NT2/D1 (cell line): ENCODE measurements around the gene IL1F10.

Experiments
- DNase-seq: peaks from one replicate; pipeline ENCODE4 v3.0.0-alpha.2; 2011; ENCODE audit warnings: low read depth, low spot score
- H3K27me3 ChIP-seq: 2 replicates; pipeline ENCODE4 v1.6.0; 2011; ENCODE audit warnings: mild to moderate bottlenecking; ENCODE audit not compliant: insufficient read length, insufficient read depth
- H3K36me3 ChIP-seq: 2 replicates; pipeline ENCODE4 v1.6.1; 2011; ENCODE audit warnings: mild to moderate bottlenecking, low read length, mixed read lengths; ENCODE audit not compliant: insufficient read depth, insufficient read length
- H3K4me1 ChIP-seq: 2 replicates; pipeline ENCODE4 v1.5.1; 2011; ENCODE audit not compliant: insufficient read depth, insufficient read length
- H3K4me3 ChIP-seq: 2 replicates; pipeline ENCODE4 v1.5.1; 2011; ENCODE audit warnings: low read depth; ENCODE audit not compliant: insufficient read length
- H3K9ac ChIP-seq: 2 replicates; pipeline ENCODE4 v1.6.0; 2011; ENCODE audit warnings: low read depth; ENCODE audit not compliant: insufficient read length
- H3K9me3 ChIP-seq: 2 replicates; pipeline ENCODE4 v1.5.1; 2011; ENCODE audit warnings: mild to moderate bottlenecking, low read length; ENCODE audit not compliant: insufficient read depth
- SUZ12 ChIP-seq: IDR thresholded peaks from 2 replicates; pipeline ENCODE4 v1.6.1; 2011; ENCODE audit not compliant: insufficient read length, insufficient read depth; ENCODE audit errors: extremely low read depth
- YY1 ChIP-seq: IDR thresholded peaks from 2 replicates; pipeline ENCODE4 v1.6.1; 2011; ENCODE audit not compliant: insufficient read length, insufficient read depth
- ZNF274 ChIP-seq: IDR thresholded peaks from 2 replicates; pipeline ENCODE4 v1.6.1; 2011; ENCODE audit warnings: mild to moderate bottlenecking, low read depth, low read length

Gene IL1F10, protein sequence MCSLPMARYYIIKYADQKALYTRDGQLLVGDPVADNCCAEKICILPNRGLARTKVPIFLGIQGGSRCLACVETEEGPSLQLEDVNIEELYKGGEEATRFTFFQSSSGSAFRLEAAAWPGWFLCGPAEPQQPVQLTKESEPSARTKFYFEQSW

GRCh38 chr2:113067681-113068080, at the start of gene IL1F10:
Gene IL1F10, plus strand, starts transcription at chr2:113067970. Its CDS starts 4,769 bp downstream, at chr2:113072739.
- TF ChIP-seq ZNF274 (no peak), SUZ12 (no peak), YY1 (no peak)
- no peaks in the 10 kb centered on the region for H3K4me1 ChIP-seq
- no peaks in the 10 kb centered on the region for H3K36me3 ChIP-seq
- H3K9ac ChIP-seq, result no peak within 1 kb of the TSS
- no peak for DNase-seq
- no peaks in the 10 kb centered on the region for H3K27me3 ChIP-seq
- no peak within 1 kb of the TSS for H3K4me3 ChIP-seq
- no peaks in the 10 kb centered on the region for H3K9me3 ChIP-seq

DNA sequence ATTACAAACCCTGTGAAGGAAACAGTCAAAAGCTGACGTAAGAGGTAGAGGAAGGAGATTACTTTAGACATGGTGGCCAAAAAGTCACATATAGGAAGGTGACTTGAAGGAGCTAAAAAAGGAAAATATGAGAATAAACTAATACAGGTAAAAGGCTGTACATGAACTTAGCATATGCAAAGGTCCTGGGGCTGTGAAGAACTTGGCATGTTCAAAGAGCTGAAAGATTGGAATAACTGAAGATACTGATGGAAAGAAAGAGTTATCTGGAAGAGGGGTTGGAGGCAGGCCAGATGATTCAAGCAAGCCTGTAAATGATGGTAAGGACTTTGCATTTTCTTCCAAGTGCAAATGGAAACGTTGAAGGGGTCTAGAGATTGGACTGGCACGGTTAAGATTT, 49.3 kb upstream of the IL1F10 start:
- no peak for DNase-seq
- Histone ChIP-seq H3K27me3 (peaks cover 8% of the 10 kb centered on the region), H3K4me1 (no peaks in the 10 kb centered on the region), H3K36me3 (no peaks in the 10 kb centered on the region), H3K9ac (no peak overlapping the region), H3K9me3 (no peaks in the 10 kb centered on the region), H3K4me3 (no peak overlapping the region)
- no peak for TF ChIP-seq ZNF274
- no peak for TF ChIP-seq YY1
- TF ChIP-seq SUZ12, result no peak

DNA sequence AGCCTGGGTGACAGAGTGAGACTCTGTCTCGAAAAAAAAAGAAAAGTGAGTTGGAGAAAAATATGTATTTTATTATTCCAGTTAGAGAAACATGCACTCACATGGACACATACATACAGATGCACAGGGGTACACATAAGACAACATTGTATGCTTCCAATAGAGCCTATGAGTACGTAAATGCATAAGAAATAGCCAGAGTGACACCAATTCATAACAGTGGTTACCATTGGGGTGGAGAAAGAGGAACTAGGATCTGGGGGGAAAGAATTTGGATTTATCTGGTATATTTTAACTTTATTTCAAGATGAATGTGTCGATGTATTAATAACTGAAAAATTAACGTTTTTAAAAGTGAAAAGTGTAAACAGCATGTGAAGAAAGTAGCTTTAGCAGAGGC, 46.5 kb upstream of the IL1F10 start:
- peaks cover 5% of the 10 kb centered on the region for H3K27me3 ChIP-seq

DNA sequence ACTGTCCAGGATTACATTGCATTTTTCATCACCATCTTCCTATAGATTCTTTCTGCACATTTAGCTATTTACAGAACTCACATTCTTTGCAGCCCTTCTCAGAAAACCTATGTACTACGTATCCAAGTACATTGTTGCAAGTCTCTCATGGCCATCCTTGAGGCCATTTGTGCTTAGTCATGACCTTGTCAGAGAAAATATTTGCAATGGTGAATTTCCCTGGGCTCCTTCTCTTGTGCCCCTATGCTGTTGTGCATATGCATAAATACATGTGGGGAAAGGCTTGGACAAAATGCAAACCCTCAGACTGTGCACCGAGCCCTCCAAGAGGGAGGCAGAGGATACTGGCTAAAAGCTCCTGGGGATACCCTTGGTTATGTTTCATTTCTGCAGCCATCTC, 43.0 kb upstream of the IL1F10 start:
- Histone ChIP-seq H3K4me3 (no peak overlapping the region), H3K36me3 (no peaks in the 10 kb centered on the region), H3K9ac (no peak overlapping the region), H3K9me3 (no peaks in the 10 kb centered on the region), H3K4me1 (peaks cover 3% of the 10 kb centered on the region), H3K27me3 (no peaks in the 10 kb centered on the region)
- no peak for TF ChIP-seq SUZ12
- TF ChIP-seq YY1, result no peak
- no peak for TF ChIP-seq ZNF274
- no peak for DNase-seq

More for the DNA sequence above, 46.5 kb upstream of the IL1F10 start:
- no peaks in the 10 kb centered on the region for H3K9me3 ChIP-seq
- H3K4me1 ChIP-seq, result no peaks in the 10 kb centered on the region
- no peak overlapping the region for H3K4me3 ChIP-seq
- no peak for DNase-seq
- no peaks in the 10 kb centered on the region for H3K36me3 ChIP-seq
- no peak overlapping the region for H3K9ac ChIP-seq
- TF ChIP-seq ZNF274 (no peak), YY1 (no peak), SUZ12 (no peak)

GRCh38 chr2:113025737-113026136, 42.0 kb upstream of the IL1F10 start:
- no peak for DNase-seq
- no peaks in the 10 kb centered on the region for H3K9me3 ChIP-seq
- peaks cover 3% of the 10 kb centered on the region for H3K4me1 ChIP-seq
- no peaks in the 10 kb centered on the region for H3K36me3 ChIP-seq
- TF ChIP-seq ZNF274 (no peak), YY1 (no peak), SUZ12 (no peak)
- no peaks in the 10 kb centered on the region for H3K27me3 ChIP-seq
- no peak overlapping the region for H3K9ac ChIP-seq
- H3K4me3 ChIP-seq, result no peak overlapping the region

DNA sequence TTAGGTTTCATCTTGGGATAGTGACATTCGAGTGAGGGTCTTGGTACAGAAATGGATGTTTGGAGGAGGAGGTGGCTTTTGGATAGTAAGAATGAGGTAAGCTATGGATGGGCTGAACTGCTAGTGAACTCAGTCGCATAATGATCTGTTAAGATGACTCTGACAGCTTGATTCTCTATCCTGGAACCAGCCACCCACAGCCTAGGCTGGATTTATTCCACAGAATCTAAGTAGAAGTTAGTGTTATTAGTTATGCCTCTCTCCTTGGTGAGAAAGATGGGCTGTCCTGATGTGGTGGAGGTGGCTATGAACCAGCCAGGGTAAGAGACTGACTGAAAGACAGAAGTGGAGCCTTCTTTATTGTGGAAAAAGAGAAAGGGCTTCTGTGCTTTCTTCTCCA, 40.1 kb upstream of the IL1F10 start:
- Histone ChIP-seq H3K9me3 (no peaks in the 10 kb centered on the region), H3K4me1 (peaks cover 3% of the 10 kb centered on the region), H3K4me3 (no peak overlapping the region), H3K9ac (no peak overlapping the region), H3K36me3 (no peaks in the 10 kb centered on the region), H3K27me3 (no peaks in the 10 kb centered on the region)
- TF ChIP-seq ZNF274 (no peak), SUZ12 (no peak), YY1 (no peak)
- DNase-seq, result no peak

GRCh38 chr2:113028112-113028511, 39.7 kb upstream of the IL1F10 start:
- no peak for TF ChIP-seq SUZ12
- no peak for TF ChIP-seq YY1
- no peak for TF ChIP-seq ZNF274
- H3K4me3 ChIP-seq, result no peak overlapping the region
- no peak overlapping the region for H3K9ac ChIP-seq
- no peak for DNase-seq
- H3K9me3 ChIP-seq, result no peaks in the 10 kb centered on the region
- H3K36me3 ChIP-seq, result no peaks in the 10 kb centered on the region
- H3K27me3 ChIP-seq, result no peaks in the 10 kb centered on the region
- peaks cover 3% of the 10 kb centered on the region for H3K4me1 ChIP-seq
